Keratinocyte (primary cell): ENCODE measurements around the gene NPSR1. TPM values are rescaled to one million over a fixed set of nuclear protein-coding genes. Genes with fewer than 3 reads are reported as not detected.

ENCODE experiments used
- DNase-seq: peaks from one replicate; pipeline ENCODE4 v3.0.0-alpha.2; 2011; ENCODE audit warnings: low read depth, missing footprints, low spot score
- FAIRE-seq: peaks from 2 replicates; lab custom pipeline; 2011; peaks lifted over from hg19 to GRCh38; lab: Jason Lieb, UNC
- H2AFZ ChIP-seq: 2 replicates; pipeline ENCODE4 v1.6.0; 2012; ENCODE audit warnings: low read length, control low read depth, inconsistent platforms; ENCODE audit not compliant: control insufficient read depth
- H3K27ac ChIP-seq: 2 replicates; pipeline ENCODE4 v1.5.1; 2011; ENCODE audit warnings: low read length; ENCODE audit not compliant: control insufficient read depth, insufficient read depth
- H3K27me3 ChIP-seq: 3 replicates; pipeline ENCODE4 v1.6.0; 2011; ENCODE audit warnings: low read length; ENCODE audit not compliant: control insufficient read depth, insufficient read depth; ENCODE audit errors: extremely low read depth
- H3K36me3 ChIP-seq, 2 experiments: 2 replicates in 1 of 2; 3 replicates in 1 of 2; pipeline ENCODE4 v1.5.1; 2011; ENCODE audit warnings: low read length in 2 of 2, mild to moderate bottlenecking in 1 of 2; ENCODE audit not compliant: control insufficient read depth in 2 of 2, insufficient read depth in 2 of 2; ENCODE audit errors: extremely low read depth in 1 of 2
- H3K4me1 ChIP-seq: 3 replicates; pipeline ENCODE4 v1.5.1; 2011; ENCODE audit warnings: low read length; ENCODE audit not compliant: control insufficient read depth, insufficient read depth; ENCODE audit errors: extremely low read depth
- H3K4me2 ChIP-seq: 3 replicates; pipeline ENCODE4 v1.6.0; 2011; ENCODE audit warnings: low read depth, low read length; ENCODE audit not compliant: control insufficient read depth, insufficient read depth; ENCODE audit errors: extremely low read depth
- H3K4me3 ChIP-seq, 3 experiments: fragments of 200-600 bp in 1 of 3; sonication (generic) in 1 of 3; 2 replicates in 2 of 3; 3 replicates in 1 of 3; pipeline ENCODE4 v1.5.1; 2011 to 2016; ENCODE audit warnings: low read length in 3 of 3, mild to moderate bottlenecking in 3 of 3, control low read depth in 2 of 3, inconsistent platforms in 1 of 3, low read depth in 1 of 3, mixed read lengths in 1 of 3, mixed run types in 1 of 3, moderate library complexity in 1 of 3; ENCODE audit not compliant: control insufficient read depth in 2 of 3, insufficient read depth in 2 of 3; ENCODE audit errors: extremely low read depth in 1 of 3
- H3K79me2 ChIP-seq: 2 replicates; pipeline ENCODE4 v1.6.0; 2012; ENCODE audit warnings: low read length; ENCODE audit not compliant: control insufficient read depth, insufficient read depth
- H3K9ac ChIP-seq: 3 replicates; pipeline ENCODE4 v1.6.0; 2011; ENCODE audit warnings: low read length; ENCODE audit not compliant: control insufficient read depth, insufficient read depth; ENCODE audit errors: extremely low read depth
- H3K9me1 ChIP-seq: 3 replicates; pipeline ENCODE4 v1.6.0; 2011; ENCODE audit warnings: low read length; ENCODE audit not compliant: control insufficient read depth, insufficient read depth; ENCODE audit errors: extremely low read depth
- H3K9me3 ChIP-seq: 2 replicates; pipeline ENCODE4 v1.5.1; 2012; ENCODE audit warnings: low read depth, low read length; ENCODE audit not compliant: control insufficient read depth
- H4K20me1 ChIP-seq: 3 replicates; pipeline ENCODE4 v1.6.0; 2011; ENCODE audit warnings: low read length; ENCODE audit not compliant: control insufficient read depth, insufficient read depth; ENCODE audit errors: extremely low read depth
- EZH2 ChIP-seq: IDR thresholded peaks from one replicate; pipeline ENCODE4 v1.6.1; 2012; ENCODE audit warnings: inconsistent platforms, mild to moderate bottlenecking, low read length, moderate library complexity
- dilution Hi-C: fragments of 300-500 bp; cut with MboI; formaldehyde crosslinking; loops from one replicate; pipeline ENCODE4 v1.7.0; 2020; ENCODE audit warnings: low sequenced_read_pairs; ENCODE audit not compliant: extremely low pct_ligation_motif_present
- polyA plus RNA-seq, 5 experiments: library from polyadenylated mRNA; depleted of rRNA in 3 of 5; stranded (reverse) in 3 of 5; stranded (forward) in 1 of 5; unstranded in 1 of 5; fragments of >200 nt; gene quantifications; 1 replicate in 1 of 5; 2 replicates in 3 of 5; 3 replicates in 1 of 5; pipeline versions ENCODE4 v1.2.1 to v1.2.3, GENCODE V29; 2011 to 2012; ENCODE audit warnings: missing spikeins in 2 of 5, low read depth in 1 of 5, low replicate concordance in 1 of 5
- TF ChIP-seq, protein P1 (sequence below), 3 experiments: IDR thresholded peaks in 1 of 3; conservative IDR thresholded peaks in 1 of 3; optimal IDR thresholded peaks in 1 of 3; 2 replicates in 2 of 3; 3 replicates in 1 of 3; pipeline versions ENCODE3 to v1.5.1; 2011; ENCODE audit warnings: low read length in 3 of 3, mild to moderate bottlenecking in 3 of 3, moderate library complexity in 2 of 3, control low read depth in 1 of 3, inconsistent platforms in 1 of 3; ENCODE audit not compliant: insufficient read depth in 2 of 3; ENCODE audit errors: extremely low read depth in 1 of 3

Gene NPSR1
- polyA plus RNA-seq, 1 donor (not counting 4 experiments of a cell fraction or from before 2014, with no cell fraction given), result not detected

DNA sequence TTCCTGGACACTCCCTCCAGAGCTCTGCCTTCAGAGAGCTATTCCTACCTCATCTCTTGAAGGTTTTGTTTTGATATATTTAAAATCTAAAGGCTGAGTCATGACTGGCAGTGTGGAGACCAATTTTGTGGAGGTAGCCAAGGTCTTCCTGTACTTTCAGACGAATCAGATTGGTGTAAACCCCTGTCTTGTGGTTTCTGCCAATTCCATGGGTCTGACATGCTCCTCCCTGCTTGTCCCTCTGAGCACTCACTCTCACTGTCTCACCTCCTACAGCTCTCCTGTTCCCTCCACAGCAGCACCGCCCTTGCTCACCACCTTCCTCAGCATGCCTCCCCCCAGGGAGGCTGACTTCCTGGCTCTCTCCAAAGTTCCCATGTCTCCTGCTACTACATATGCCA, 179.8 kb downstream of the NPSR1 start:
- Histone ChIP-seq H3K9ac (no peak overlapping the region), H3K27ac (no peak overlapping the region), H3K4me3 (no peak overlapping the region), H3K4me1 (peaks cover 4% of the 10 kb centered on the region), H3K27me3 (no peaks in the 10 kb centered on the region), H3K79me2 (no peaks in the 10 kb centered on the region), H3K9me1 (no peaks in the 10 kb centered on the region), H4K20me1 (no peaks in the 10 kb centered on the region), H3K9me3 (no peaks in the 10 kb centered on the region), H3K4me2 (peak overlapping the region; percentile 6), H3K36me3 (no peaks in the 10 kb centered on the region), H2AFZ (peak overlapping the region; percentile 51)
- DNase-seq (no peak), FAIRE-seq (no peak)
- no peak for TF ChIP-seq EZH2
- TF ChIP-seq, protein P1, sequence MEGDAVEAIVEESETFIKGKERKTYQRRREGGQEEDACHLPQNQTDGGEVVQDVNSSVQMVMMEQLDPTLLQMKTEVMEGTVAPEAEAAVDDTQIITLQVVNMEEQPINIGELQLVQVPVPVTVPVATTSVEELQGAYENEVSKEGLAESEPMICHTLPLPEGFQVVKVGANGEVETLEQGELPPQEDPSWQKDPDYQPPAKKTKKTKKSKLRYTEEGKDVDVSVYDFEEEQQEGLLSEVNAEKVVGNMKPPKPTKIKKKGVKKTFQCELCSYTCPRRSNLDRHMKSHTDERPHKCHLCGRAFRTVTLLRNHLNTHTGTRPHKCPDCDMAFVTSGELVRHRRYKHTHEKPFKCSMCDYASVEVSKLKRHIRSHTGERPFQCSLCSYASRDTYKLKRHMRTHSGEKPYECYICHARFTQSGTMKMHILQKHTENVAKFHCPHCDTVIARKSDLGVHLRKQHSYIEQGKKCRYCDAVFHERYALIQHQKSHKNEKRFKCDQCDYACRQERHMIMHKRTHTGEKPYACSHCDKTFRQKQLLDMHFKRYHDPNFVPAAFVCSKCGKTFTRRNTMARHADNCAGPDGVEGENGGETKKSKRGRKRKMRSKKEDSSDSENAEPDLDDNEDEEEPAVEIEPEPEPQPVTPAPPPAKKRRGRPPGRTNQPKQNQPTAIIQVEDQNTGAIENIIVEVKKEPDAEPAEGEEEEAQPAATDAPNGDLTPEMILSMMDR (optimal IDR thresholded peaks at IDR 0.05 in 1 of 3, IDR thresholded peaks at IDR 0.05 in 1 of 3, conservative IDR thresholded peaks at IDR 0.05 in 1 of 3; ENCODE audit: extremely low read depth in 1 of 3, insufficient read depth in 2 of 3, low read length in 3 of 3), result no peak
- dilution Hi-C loops, result no loop called here

DNA sequence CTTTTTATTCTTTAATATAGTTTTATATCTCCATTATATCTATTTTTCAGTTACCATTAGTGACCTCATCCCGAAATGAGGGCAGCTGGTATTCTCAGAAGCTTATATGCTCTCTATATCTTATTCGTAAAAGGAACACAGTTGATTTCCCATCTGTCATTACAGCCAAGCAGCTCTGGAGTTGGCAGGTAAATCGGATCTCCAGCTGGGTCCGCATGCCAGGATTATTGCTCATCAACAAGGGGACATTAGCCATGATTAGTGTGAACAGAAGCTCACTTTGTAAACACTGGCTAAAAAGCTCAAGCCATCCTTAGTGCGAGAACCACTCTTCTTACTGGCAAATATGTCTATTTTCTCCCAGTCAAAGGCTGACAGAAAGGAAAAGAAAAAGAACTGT, 180.3 kb downstream of the NPSR1 start:
- Histone ChIP-seq H3K4me2 (no peak overlapping the region), H2AFZ (no peak overlapping the region), H3K27me3 (no peaks in the 10 kb centered on the region), H3K79me2 (no peaks in the 10 kb centered on the region), H3K36me3 (no peaks in the 10 kb centered on the region), H4K20me1 (no peaks in the 10 kb centered on the region), H3K9me1 (no peaks in the 10 kb centered on the region), H3K4me1 (peaks cover 4% of the 10 kb centered on the region), H3K9me3 (no peaks in the 10 kb centered on the region), H3K27ac (no peak overlapping the region), H3K9ac (no peak overlapping the region), H3K4me3 (no peak overlapping the region)
- DNase-seq (no peak), FAIRE-seq (no peak)
- TF ChIP-seq EZH2, result no peak
- TF ChIP-seq, protein P1 (optimal IDR thresholded peaks at IDR 0.05 in 1 of 3, IDR thresholded peaks at IDR 0.05 in 1 of 3, conservative IDR thresholded peaks at IDR 0.05 in 1 of 3; ENCODE audit: extremely low read depth in 1 of 3, insufficient read depth in 2 of 3, low read length in 3 of 3), result no peak
- dilution Hi-C loops, result no loop called here
